Measurements from ENCODE around the gene AACS.

AACS gene

DNA sequence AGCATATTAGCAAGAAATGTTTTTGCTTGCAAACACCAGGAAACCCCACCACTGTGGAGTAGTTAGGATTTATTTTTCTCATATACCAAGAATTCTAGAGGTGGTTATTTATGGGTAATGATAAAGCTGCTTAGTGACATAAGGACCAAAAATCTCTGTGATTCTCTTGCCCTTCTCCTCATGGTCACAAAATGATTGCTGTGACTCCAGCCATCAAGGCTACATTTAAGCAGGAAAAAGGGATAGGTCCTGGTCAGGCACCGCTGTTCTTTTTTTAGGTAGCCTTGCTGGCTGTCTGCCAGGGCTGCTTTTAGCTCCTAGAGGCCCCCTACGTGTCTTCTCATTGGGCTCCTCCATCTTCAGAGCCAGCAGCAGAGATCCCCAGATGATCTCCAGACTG lies 104.2 kb downstream of the AACS start:
- no peak for DNase-seq (ENCODE audit: extremely low spot score)
- POLR2A ChIA-PET: no interaction called here
- TF ChIP-seq LEF1 (IDR thresholded peaks at IDR 0.05; ENCODE audit: borderline replicate concordance): no peak
- no peak for TF ChIP-seq HDGF (IDR thresholded peaks at IDR 0.05; ENCODE audit: borderline replicate concordance)
- TF ChIP-seq NFRKB (IDR thresholded peaks at IDR 0.05): no peak
- TF ChIP-seq FOXA1 (IDR thresholded peaks at IDR 0.05): no peak
- TF ChIP-seq BHLHE40 (IDR thresholded peaks at IDR 0.05; ENCODE audit: borderline replicate concordance): no peak
- no peak for TF ChIP-seq SP1 (IDR thresholded peaks at IDR 0.05)
- TF ChIP-seq L3MBTL2 (conservative IDR thresholded peaks at IDR 0.05): no peak
- TF ChIP-seq, protein P1, sequence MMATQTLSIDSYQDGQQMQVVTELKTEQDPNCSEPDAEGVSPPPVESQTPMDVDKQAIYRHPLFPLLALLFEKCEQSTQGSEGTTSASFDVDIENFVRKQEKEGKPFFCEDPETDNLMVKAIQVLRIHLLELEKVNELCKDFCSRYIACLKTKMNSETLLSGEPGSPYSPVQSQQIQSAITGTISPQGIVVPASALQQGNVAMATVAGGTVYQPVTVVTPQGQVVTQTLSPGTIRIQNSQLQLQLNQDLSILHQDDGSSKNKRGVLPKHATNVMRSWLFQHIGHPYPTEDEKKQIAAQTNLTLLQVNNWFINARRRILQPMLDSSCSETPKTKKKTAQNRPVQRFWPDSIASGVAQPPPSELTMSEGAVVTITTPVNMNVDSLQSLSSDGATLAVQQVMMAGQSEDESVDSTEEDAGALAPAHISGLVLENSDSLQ (IDR thresholded peaks at IDR 0.05): no peak
- TF ChIP-seq SUZ12 (IDR thresholded peaks at IDR 0.05): no peak
- no peak for TF ChIP-seq TARDBP (IDR thresholded peaks at IDR 0.05)
- no peak for TF ChIP-seq FOXK2 (IDR thresholded peaks at IDR 0.05)
- no peak for TF ChIP-seq CTBP1 (IDR thresholded peaks at IDR 0.05; ENCODE audit: borderline replicate concordance)
- no peak for TF ChIP-seq ZNF384 (IDR thresholded peaks at IDR 0.05)
- TF ChIP-seq ARNT (IDR thresholded peaks at IDR 0.05): no peak
- no peak for TF ChIP-seq FOXM1 (IDR thresholded peaks at IDR 0.05; ENCODE audit: borderline replicate concordance)

DNA sequence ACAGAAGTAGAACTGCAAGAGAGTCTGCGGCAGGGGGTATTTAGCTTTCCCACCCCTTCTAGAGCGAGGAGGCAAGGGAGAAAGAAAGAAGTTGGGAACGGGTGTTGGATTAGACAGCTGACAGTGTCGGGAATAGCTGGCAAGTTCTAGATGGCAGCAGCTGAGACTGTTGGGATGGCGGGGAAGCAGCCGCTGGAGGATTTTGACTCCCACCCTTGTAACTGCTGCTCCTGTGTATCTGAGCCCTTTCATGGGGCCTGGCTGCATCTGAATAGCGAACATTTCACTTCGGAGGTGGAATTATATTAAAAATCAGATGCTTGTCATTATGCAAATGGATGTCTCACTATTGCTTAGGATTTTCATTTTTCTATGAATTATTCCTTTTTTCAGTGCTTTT lies 104.6 kb downstream of the AACS start:
- ChIA-PET POLR2A (no interaction called here), CTCF (no interaction called here)
- DNase-seq (ENCODE audit: extremely low spot score): no peak
- TF ChIP-seq ELF4 (IDR thresholded peaks at IDR 0.05) (no peak), SUZ12 (IDR thresholded peaks at IDR 0.05) (no peak), FOXA1 (IDR thresholded peaks at IDR 0.05) (no peak), L3MBTL2 (conservative IDR thresholded peaks at IDR 0.05) (no peak)

More for the DNA sequence above, 104.2 kb downstream of the AACS start:
- CTCF ChIA-PET: no interaction called here

DNA sequence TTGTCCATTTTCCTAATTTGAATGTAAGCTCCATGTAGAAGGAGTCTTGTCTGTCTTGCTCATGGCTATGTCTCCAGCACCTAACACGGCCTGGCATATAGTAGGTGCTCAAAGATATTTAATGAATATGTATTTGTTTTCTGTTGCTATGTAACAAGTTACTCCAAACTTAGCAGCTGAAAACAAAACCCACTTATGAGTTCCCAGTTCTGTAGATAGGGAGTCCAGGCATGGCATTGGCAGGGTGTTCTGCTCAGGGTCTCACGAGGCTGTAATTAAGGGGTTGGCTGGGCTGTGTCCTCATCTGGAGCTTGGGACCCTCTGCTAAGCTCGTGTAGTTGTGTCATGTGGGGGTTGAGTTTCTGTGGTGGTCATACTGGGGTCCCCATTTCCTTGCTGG lies 106.0 kb downstream of the AACS start:
- ChIA-PET POLR2A (no interaction called here), CTCF (interaction anchor here (0.6 kb wide), 1 partner anchor 104 kb away, joined by 4 read pairs; no protein-coding TSS in a partner anchor)
- no peak for TF ChIP-seq ELF4 (IDR thresholded peaks at IDR 0.05)
- TF ChIP-seq FOXK2 (IDR thresholded peaks at IDR 0.05): no peak
- TF ChIP-seq, protein P1 (IDR thresholded peaks at IDR 0.05): no peak
- TF ChIP-seq CTBP1 (IDR thresholded peaks at IDR 0.05; ENCODE audit: borderline replicate concordance): no peak
- no peak for TF ChIP-seq HDGF (IDR thresholded peaks at IDR 0.05; ENCODE audit: borderline replicate concordance)
- no peak for TF ChIP-seq LEF1 (IDR thresholded peaks at IDR 0.05; ENCODE audit: borderline replicate concordance)
- TF ChIP-seq TARDBP (IDR thresholded peaks at IDR 0.05): no peak
- TF ChIP-seq NFRKB (IDR thresholded peaks at IDR 0.05): no peak
- no peak for TF ChIP-seq FOXA1 (IDR thresholded peaks at IDR 0.05)
- no peak for DNase-seq (ENCODE audit: extremely low spot score)

DNA sequence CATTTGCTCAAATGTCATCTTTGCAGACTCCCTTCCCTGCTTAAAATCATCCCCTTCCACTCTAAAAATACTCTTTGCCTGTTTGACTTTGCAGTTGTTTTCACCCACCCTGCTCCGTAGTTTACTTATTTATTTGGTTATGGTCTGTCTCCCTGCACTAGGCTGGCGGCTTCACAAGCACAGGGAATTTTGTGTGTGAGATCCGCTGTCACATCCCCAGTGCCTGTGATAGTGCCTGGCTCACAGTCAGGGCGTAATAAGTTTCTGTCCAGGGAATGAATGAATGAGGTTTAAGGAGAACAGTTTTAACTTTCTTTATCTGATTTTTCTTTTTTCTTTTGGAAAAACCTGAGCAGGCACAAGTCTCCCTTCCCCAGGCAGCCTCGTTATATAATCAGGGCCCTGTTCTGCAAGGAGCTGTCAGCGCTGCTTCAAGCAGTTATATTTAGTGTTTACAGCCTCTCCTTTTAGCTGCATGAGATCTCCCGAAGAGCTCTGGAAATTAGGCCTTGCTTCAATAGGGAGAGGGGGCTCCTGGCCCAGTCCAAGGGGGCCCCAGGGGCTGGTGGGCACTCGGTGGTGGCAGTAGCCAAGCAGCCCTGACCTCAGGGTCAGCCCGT lies 107.1 kb downstream of the AACS start:
- CTCF ChIA-PET: no interaction called here
- no peak for DNase-seq (ENCODE audit: extremely low spot score)
- TF ChIP-seq BHLHE40 (IDR thresholded peaks at IDR 0.05; ENCODE audit: borderline replicate concordance) (no peak), ZNF384 (IDR thresholded peaks at IDR 0.05) (no peak), HDGF (IDR thresholded peaks at IDR 0.05; ENCODE audit: borderline replicate concordance) (no peak), SP1 (IDR thresholded peaks at IDR 0.05) (no peak), SUZ12 (IDR thresholded peaks at IDR 0.05) (no peak), L3MBTL2 (conservative IDR thresholded peaks at IDR 0.05) (no peak), NFRKB (IDR thresholded peaks at IDR 0.05) (no peak), FOXK2 (IDR thresholded peaks at IDR 0.05) (no peak), ARNT (IDR thresholded peaks at IDR 0.05) (no peak), ELF4 (IDR thresholded peaks at IDR 0.05) (no peak), FOXM1 (IDR thresholded peaks at IDR 0.05; ENCODE audit: borderline replicate concordance) (no peak), TARDBP (IDR thresholded peaks at IDR 0.05) (no peak), CTBP1 (IDR thresholded peaks at IDR 0.05; ENCODE audit: borderline replicate concordance) (no peak), FOXA1 (IDR thresholded peaks at IDR 0.05) (no peak), LEF1 (IDR thresholded peaks at IDR 0.05; ENCODE audit: borderline replicate concordance) (no peak)
- TF ChIP-seq, protein P1 (IDR thresholded peaks at IDR 0.05): no peak
- POLR2A ChIA-PET: no interaction called here

DNA sequence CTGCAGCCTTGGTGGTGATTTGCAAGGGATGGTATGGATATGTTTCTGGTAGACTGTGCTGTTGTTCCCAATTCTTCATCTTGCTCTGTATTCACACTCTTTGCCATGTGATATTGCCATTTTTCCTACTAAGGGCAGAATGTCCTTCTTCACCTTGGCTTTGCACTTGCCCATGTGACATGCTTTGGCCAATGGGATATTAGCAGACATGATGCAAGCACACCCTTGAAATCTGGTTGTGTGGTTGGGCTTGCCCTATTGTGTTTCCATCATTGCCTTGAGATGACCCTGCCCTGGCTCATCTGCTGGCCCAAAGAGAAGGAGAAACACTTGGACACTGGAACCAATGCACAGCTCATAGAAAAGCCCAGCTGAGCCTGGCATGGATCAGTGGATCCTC lies 110.3 kb downstream of the AACS start:
- POLR2A ChIA-PET: no interaction called here
- CTCF ChIA-PET: no interaction called here
- TF ChIP-seq, protein P1 (IDR thresholded peaks at IDR 0.05): no peak
- TF ChIP-seq ZNF384 (IDR thresholded peaks at IDR 0.05) (no peak), BHLHE40 (IDR thresholded peaks at IDR 0.05; ENCODE audit: borderline replicate concordance) (no peak), CTBP1 (IDR thresholded peaks at IDR 0.05; ENCODE audit: borderline replicate concordance) (no peak)
- DNase-seq (ENCODE audit: extremely low spot score): no peak

DNA sequence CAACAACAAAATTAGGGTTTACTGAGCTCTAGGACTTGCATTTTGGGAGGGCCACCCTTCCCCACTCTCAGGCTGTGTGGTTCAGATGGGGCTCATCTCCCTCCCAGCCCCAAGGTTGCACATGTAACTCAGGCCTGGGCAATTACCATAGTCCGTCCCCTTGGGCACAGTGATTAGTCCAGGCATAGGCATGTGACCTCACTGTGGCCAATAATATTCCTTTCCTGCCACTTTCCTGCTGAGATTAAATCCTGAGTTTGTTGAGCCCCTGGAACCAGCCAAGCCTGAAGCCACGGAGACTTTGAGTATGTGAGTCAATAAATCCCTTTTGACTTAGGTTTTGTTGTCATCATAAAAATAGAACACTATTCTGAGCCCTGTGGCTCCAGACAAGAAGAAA lies 113.0 kb downstream of the AACS start:
- DNase-seq (ENCODE audit: extremely low spot score): no peak
- TF ChIP-seq FOXK2 (IDR thresholded peaks at IDR 0.05) (no peak), ARNT (IDR thresholded peaks at IDR 0.05) (no peak), ZNF384 (IDR thresholded peaks at IDR 0.05) (no peak), FOXA1 (IDR thresholded peaks at IDR 0.05) (no peak), NFRKB (IDR thresholded peaks at IDR 0.05) (no peak), ELF4 (IDR thresholded peaks at IDR 0.05) (no peak), TARDBP (IDR thresholded peaks at IDR 0.05) (no peak), HDGF (IDR thresholded peaks at IDR 0.05; ENCODE audit: borderline replicate concordance) (no peak), SUZ12 (IDR thresholded peaks at IDR 0.05) (no peak), SP1 (IDR thresholded peaks at IDR 0.05) (no peak)
- TF ChIP-seq, protein P1 (IDR thresholded peaks at IDR 0.05): no peak
- CTCF ChIA-PET: no interaction called here
- POLR2A ChIA-PET: no interaction called here
